ENCODE results near the gene NUPR1. TPM values are rescaled to one million over a fixed set of nuclear protein-coding genes. Genes with fewer than 3 reads are reported as not detected.
"Not testable (repeated sequence)": the region's sequence is repeated elsewhere in the genome, so short reads cannot be mapped to it uniquely, and the experiment has no call there.

NUPR1 gene
- total and polyA plus RNA-seq, 7 donors: 23.7 to 141 (median 46.0) TPM

GRCh38 chr16:28504707-28505404 is 33.9 kb downstream of the NUPR1 start:
- no peaks in the 10 kb centered on the region for H3K9me3 ChIP-seq
- intact Hi-C loops (cut with DNase I): no loop called here
- no peak overlapping the region for H3K27ac ChIP-seq
- no peak overlapping the region for H3K4me3 ChIP-seq
- H3K27me3 ChIP-seq (ENCODE audit: insufficient read depth in 3 of 3, low read length in 2 of 3): peaks cover 0 to 10% (median 0%) of the 10 kb centered on the region in 3 donors
- DNase-seq (no peak), ATAC-seq (no peak)
- WGBS, 3 donors: 47 to 56% (median 53%) methylated on average over 8 of the region's 8 CpGs
- H3K36me3 ChIP-seq (ENCODE audit: insufficient read depth in 1 of 2, low read depth in 1 of 2): no peaks in the 10 kb centered on the region
- TF ChIP-seq CTCF (IDR thresholded peaks at IDR 0.05): no peak
- H3K4me1 ChIP-seq: no peaks in the 10 kb centered on the region

GRCh38 chr16:28503470-28504259 is 35.1 kb downstream of the NUPR1 start:
- no peak for TF ChIP-seq CTCF (IDR thresholded peaks at IDR 0.05)
- intact Hi-C loops (cut with DNase I): no loop called here
- no peak for ATAC-seq
- no peak for DNase-seq
- peaks cover 0 to 10% (median 0%) of the 10 kb centered on the region in 3 donors for H3K27me3 ChIP-seq (ENCODE audit: insufficient read depth in 3 of 3, low read length in 2 of 3)
- no peaks in the 10 kb centered on the region for H3K9me3 ChIP-seq
- no peaks in the 10 kb centered on the region for H3K36me3 ChIP-seq (ENCODE audit: insufficient read depth in 1 of 2, low read depth in 1 of 2)
- H3K4me1 ChIP-seq: no peaks in the 10 kb centered on the region
- 68 to 81% (median 79%) methylated on average over 11 to 15 of the region's 15 CpGs for WGBS, 3 donors
- no peak overlapping the region for H3K27ac ChIP-seq
- no peak overlapping the region for H3K4me3 ChIP-seq

- ATAC-seq (no peak), DNase-seq (no peak)
- WGBS, 3 donors: 76 to 92% (median 82%) methylated on average over 2 of the region's 2 CpGs
- H3K27me3 ChIP-seq (ENCODE audit: insufficient read depth in 3 of 3, low read length in 2 of 3): peaks cover 0 to 8% (median 0%) of the 10 kb centered on the region in 3 donors
- no peak for TF ChIP-seq CTCF (IDR thresholded peaks at IDR 0.05)
- no peak overlapping the region for H3K27ac ChIP-seq
- intact Hi-C loops (cut with DNase I): no loop called here
- H3K36me3 ChIP-seq (ENCODE audit: insufficient read depth in 1 of 2, low read depth in 1 of 2): no peaks in the 10 kb centered on the region
- no peaks in the 10 kb centered on the region for H3K9me3 ChIP-seq
- no peak overlapping the region for H3K4me3 ChIP-seq
- no peaks in the 10 kb centered on the region for H3K4me1 ChIP-seq
Observed at GRCh38 chr16:28502290-28502689, 36.5 kb downstream of the NUPR1 start.

GRCh38 chr16:28501258-28502232 is 37.2 kb downstream of the NUPR1 start:
- Histone ChIP-seq H3K4me3 (no peak overlapping the region), H3K9me3 (no peaks in the 10 kb centered on the region), H3K27me3 (ENCODE audit: insufficient read depth in 3 of 3, low read length in 2 of 3) (peaks cover 0 to 4% (median 0%) of the 10 kb centered on the region in 3 donors), H3K4me1 (no peaks in the 10 kb centered on the region), H3K27ac (no peak overlapping the region), H3K36me3 (ENCODE audit: insufficient read depth in 1 of 2, low read depth in 1 of 2) (no peaks in the 10 kb centered on the region)
- 78 to 83% (median 82%) methylated on average over 18 to 19 of the region's 19 CpGs for WGBS, 3 donors
- ATAC-seq (no peak), DNase-seq (no peak)
- intact Hi-C loops (cut with DNase I): no loop called here
- no peak for TF ChIP-seq CTCF (IDR thresholded peaks at IDR 0.05)

- H3K27ac ChIP-seq; H3K27me3 ChIP-seq (ENCODE audit: insufficient read depth in 3 of 3, low read length in 2 of 3); H3K9me3 ChIP-seq; DNase-seq; H3K4me3 ChIP-seq; intact Hi-C loops (cut with DNase I); H3K4me1 ChIP-seq; H3K36me3 ChIP-seq (ENCODE audit: insufficient read depth in 1 of 2, low read depth in 1 of 2); ATAC-seq: not testable (repeated sequence)
- 73 to 80% (median 76%) methylated on average over 18 of the region's 18 CpGs for WGBS, 3 donors
Observed at GRCh38 chr16:28500476-28501180, 38.1 kb downstream of the NUPR1 start.

Data from psoas muscle (tissue), 8 donors.